ENCODE measurements around the gene CFAP47.

GRCh38 chrX:36357855-36358254 lies 438.3 kb downstream of the CFAP47 start:
- TF ChIP-seq, protein P1, sequence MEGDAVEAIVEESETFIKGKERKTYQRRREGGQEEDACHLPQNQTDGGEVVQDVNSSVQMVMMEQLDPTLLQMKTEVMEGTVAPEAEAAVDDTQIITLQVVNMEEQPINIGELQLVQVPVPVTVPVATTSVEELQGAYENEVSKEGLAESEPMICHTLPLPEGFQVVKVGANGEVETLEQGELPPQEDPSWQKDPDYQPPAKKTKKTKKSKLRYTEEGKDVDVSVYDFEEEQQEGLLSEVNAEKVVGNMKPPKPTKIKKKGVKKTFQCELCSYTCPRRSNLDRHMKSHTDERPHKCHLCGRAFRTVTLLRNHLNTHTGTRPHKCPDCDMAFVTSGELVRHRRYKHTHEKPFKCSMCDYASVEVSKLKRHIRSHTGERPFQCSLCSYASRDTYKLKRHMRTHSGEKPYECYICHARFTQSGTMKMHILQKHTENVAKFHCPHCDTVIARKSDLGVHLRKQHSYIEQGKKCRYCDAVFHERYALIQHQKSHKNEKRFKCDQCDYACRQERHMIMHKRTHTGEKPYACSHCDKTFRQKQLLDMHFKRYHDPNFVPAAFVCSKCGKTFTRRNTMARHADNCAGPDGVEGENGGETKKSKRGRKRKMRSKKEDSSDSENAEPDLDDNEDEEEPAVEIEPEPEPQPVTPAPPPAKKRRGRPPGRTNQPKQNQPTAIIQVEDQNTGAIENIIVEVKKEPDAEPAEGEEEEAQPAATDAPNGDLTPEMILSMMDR (conservative IDR thresholded peaks at IDR 0.05; ENCODE audit: low read depth, low read length), result no peak
- TF ChIP-seq POLR2A (IDR thresholded peaks at IDR 0.05; ENCODE audit: low read depth, low read length) (no peak), MAFK (IDR thresholded peaks at IDR 0.05; ENCODE audit: low read depth, low read length) (no peak), RCOR1 (IDR thresholded peaks at IDR 0.05; ENCODE audit: insufficient replicate concordance, low read length) (no peak), RFX5 (IDR thresholded peaks at IDR 0.05; ENCODE audit: low read depth, low read length) (no peak), FOS (IDR thresholded peaks at IDR 0.05; ENCODE audit: low read depth, low read length) (no peak)

Data from IMR-90 (cell line).